ENCODE measurements around the gene GBF1.

- no peak for TF ChIP-seq POLR2AphosphoS5 (IDR thresholded peaks at IDR 0.05)
- TF ChIP-seq, protein P1, sequence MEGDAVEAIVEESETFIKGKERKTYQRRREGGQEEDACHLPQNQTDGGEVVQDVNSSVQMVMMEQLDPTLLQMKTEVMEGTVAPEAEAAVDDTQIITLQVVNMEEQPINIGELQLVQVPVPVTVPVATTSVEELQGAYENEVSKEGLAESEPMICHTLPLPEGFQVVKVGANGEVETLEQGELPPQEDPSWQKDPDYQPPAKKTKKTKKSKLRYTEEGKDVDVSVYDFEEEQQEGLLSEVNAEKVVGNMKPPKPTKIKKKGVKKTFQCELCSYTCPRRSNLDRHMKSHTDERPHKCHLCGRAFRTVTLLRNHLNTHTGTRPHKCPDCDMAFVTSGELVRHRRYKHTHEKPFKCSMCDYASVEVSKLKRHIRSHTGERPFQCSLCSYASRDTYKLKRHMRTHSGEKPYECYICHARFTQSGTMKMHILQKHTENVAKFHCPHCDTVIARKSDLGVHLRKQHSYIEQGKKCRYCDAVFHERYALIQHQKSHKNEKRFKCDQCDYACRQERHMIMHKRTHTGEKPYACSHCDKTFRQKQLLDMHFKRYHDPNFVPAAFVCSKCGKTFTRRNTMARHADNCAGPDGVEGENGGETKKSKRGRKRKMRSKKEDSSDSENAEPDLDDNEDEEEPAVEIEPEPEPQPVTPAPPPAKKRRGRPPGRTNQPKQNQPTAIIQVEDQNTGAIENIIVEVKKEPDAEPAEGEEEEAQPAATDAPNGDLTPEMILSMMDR (IDR thresholded peaks at IDR 0.05), result no peak
These were observed 98.7 kb downstream of the GBF1 start for GRCh38 chr10:102344067-102344466.
